Psoas muscle (tissue), 8 donors: ENCODE measurements around the gene SUSD3. TPM values are rescaled to one million over a fixed set of nuclear protein-coding genes. Genes with fewer than 3 reads are reported as not detected.

Experiments used
- ATAC-seq, 4 donors: fragments of 200-7000 bp; cut with Tn5 transposase; one replicate each; pipeline ENCODE4 v1.9.1; 2020; ENCODE audit warnings: moderate library complexity in 3 of 4, mild to moderate bottlenecking in 2 of 4
- DNase-seq, 2 donors: peaks; one replicate each; pipeline ENCODE4 v3.0.0-alpha.2; 2020
- H3K27ac ChIP-seq: fragments of 200-600 bp; one replicate; pipeline ENCODE4 v1.8.0; 2022
- H3K27me3 ChIP-seq, 3 donors: fragments of 200-600 bp in 1 of 3; one replicate each; pipeline versions ENCODE4 v1.6.1 to v1.8.0; 2013 to 2022; ENCODE audit warnings: low read length in 2 of 3, mild to moderate bottlenecking in 2 of 3, moderate library complexity in 1 of 3; ENCODE audit not compliant: insufficient read depth in 3 of 3
- H3K36me3 ChIP-seq, 2 donors: fragments of 200-600 bp in 1 of 2; one replicate each; pipeline versions ENCODE4 v1.6.1 to v1.8.0; 2013 to 2022; ENCODE audit warnings: low read depth in 1 of 2, mild to moderate bottlenecking in 1 of 2, moderate library complexity in 1 of 2; ENCODE audit not compliant: insufficient read depth in 1 of 2
- H3K4me1 ChIP-seq: fragments of 200-600 bp; one replicate; pipeline ENCODE4 v1.8.0; 2022
- H3K4me3 ChIP-seq: fragments of 200-600 bp; one replicate; pipeline ENCODE4 v1.8.0; 2022; ENCODE audit warnings: mild to moderate bottlenecking
- H3K9me3 ChIP-seq: fragments of 200-600 bp; one replicate; pipeline ENCODE4 v1.8.0; 2022
- WGBS, 3 donors: extraction: QIAGEN DNeasy Blood & Tissue Kit; methylation state at CpG; one replicate each; pipeline versions ENCODE4 v1.1.6 to v1.1.7; 2013; 5-methylcytosine and 5-hydroxymethylcytosine counted together
- intact Hi-C, 2 donors: fragments of 100-400 bp; cut with DNase I; formaldehyde crosslinking; loops; one replicate each; pipeline versions ENCODE4 v1.11.0 to v1.14.2; 2022
- polyA plus RNA-seq, 3 donors: library from polyadenylated mRNA; stranded (reverse); fragments of 200-250 nt; gene quantifications; one replicate each; pipeline ENCODE4 v1.2.3, GENCODE V29; 2013
- total RNA-seq, 4 donors: library from RNA; stranded (reverse); fragmentation: NEBNext Ultra II Directional in 2 of 4; extraction: Animal tissue kit (Norgen Biotek cat#: 25700) in 2 of 4; gene quantifications; one replicate each; pipeline versions ENCODE4 v1.2.1 to v1.2.4, GENCODE V29; 2021 to 2023
- TF ChIP-seq, protein P1 (sequence below): fragments of 200-600 bp; IDR thresholded peaks from one replicate; pipeline ENCODE4 v1.8.0; 2022; ENCODE audit warnings: antibody characterized with exemption
- donor health status: healthy with polysubstance abuse.
- donor health status: DM: no; HTN: no; CAD: no; lungs with moderate emphysema.
- donor health status: Bipolar disorder and iron deficiency.
- donor health status: healthy.
- donor health status: DM: yes; HTN: yes; CAD: no.
- donor health status: DM: no; HTN: no; CAD: no.
- donor health status: DM: no; HTN: no; CAD: no.
- donor health status: DM: yes; HTN: yes; CAD: no.

Gene SUSD3
- total and polyA plus RNA-seq, 7 donors: 0.13 to 0.65 (median 0.34) TPM; not detected in 2

DNA sequence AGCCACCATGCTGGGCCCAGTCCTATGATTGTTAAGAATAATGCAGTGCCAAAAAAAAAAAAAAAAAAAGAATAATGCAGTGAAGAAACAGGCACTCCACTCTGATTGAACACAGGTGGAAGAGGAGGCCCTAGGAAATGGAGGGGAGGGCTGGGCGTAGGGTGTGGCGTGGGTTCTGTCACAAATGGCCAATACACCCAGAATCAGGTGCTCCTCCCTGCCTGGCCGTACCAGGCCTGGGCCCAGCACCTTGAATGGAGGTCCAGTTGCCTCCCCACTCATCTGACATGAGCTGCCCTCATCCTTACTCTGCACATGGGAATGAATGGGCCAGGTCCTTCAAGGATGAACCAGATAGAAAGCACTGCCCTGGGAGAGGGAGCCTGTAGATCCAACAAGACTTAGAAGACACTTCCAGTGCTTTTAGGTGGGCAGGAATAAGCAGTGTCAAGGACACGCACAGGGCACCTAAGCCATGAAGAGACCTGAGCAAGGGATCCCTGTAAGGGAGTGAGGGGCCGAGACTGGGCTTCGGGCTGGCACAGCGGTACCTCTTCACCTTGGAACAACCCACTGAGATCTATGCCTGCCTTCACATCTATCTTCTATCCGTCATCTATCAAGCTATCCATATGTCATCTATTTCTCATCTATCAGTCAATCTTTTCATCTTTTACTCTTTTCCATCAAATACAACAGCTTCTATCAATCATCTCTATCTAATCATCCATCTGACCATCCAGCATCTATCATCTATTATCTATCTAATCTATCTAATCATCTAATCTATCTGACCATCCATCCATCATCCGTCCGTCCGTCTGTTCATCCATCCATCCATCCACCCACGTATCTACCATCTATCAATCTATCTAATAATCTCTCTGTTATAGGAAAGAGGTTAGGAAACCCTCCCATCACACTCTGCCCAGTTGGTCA, 59.7 kb downstream of the SUSD3 start:
- intact Hi-C loops: no loop called here
- Histone ChIP-seq H3K4me1 (peaks cover 13% of the 10 kb centered on the region), H3K4me3 (no peak overlapping the region), H3K27me3 (no peaks in the 10 kb centered on the region), H3K27ac (no peak overlapping the region), H3K9me3 (no peaks in the 10 kb centered on the region), H3K36me3 (peaks cover 2 to 30% of the 10 kb centered on the region in 2 donors)
- TF ChIP-seq, protein P1, sequence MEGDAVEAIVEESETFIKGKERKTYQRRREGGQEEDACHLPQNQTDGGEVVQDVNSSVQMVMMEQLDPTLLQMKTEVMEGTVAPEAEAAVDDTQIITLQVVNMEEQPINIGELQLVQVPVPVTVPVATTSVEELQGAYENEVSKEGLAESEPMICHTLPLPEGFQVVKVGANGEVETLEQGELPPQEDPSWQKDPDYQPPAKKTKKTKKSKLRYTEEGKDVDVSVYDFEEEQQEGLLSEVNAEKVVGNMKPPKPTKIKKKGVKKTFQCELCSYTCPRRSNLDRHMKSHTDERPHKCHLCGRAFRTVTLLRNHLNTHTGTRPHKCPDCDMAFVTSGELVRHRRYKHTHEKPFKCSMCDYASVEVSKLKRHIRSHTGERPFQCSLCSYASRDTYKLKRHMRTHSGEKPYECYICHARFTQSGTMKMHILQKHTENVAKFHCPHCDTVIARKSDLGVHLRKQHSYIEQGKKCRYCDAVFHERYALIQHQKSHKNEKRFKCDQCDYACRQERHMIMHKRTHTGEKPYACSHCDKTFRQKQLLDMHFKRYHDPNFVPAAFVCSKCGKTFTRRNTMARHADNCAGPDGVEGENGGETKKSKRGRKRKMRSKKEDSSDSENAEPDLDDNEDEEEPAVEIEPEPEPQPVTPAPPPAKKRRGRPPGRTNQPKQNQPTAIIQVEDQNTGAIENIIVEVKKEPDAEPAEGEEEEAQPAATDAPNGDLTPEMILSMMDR: no peak
- 93 to 94% (median 94%) methylated on average over 12 of the region's 12 CpGs for WGBS, 3 donors
- ATAC-seq: no peak
- peak; percentile 4 to 45 for DNase-seq

DNA sequence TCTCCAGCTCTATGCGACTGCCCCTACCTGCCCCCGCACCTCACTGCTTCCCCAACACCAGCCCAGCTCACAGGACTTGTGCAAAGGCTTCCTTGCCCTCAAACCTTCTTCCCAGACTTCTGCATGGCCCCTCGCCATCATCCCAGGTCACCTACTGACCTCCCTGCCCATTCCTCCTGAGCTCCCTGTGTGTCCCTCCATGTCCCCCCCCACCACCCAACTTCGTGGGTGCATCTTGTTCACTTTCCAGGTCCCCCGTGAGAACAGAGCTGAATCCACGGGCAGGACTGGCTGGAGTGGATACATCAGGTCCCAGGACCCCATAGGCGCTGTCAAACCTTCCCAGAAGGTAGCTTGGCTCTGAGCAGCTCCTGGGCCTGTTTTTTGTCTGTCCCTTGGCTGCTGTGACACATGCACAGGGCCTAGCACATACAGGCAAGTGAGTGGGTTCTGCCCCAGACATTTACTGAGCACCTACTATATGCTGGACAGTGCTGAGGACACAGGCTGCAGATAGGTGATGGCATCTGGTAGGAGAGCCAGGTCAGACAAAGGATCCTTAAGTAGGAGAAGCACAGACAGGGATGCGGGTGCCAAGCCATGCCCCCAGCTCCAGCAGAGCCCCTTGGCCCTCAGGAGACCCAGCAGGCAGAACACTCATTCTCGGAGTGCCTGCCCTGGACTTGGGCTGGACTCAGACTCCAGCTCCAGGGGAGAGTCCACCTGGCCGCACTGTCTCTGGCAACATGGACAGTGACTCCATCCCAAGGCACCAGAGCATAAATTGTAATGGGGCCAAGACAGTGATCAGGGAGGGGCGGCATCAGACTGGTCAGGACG, 60.6 kb downstream of the SUSD3 start:
- H3K4me3 ChIP-seq: no peak overlapping the region
- peaks cover 17% of the 10 kb centered on the region for H3K4me1 ChIP-seq
- intact Hi-C loops: no loop called here
- no peaks in the 10 kb centered on the region for H3K27me3 ChIP-seq
- DNase-seq: peak; percentile 8 to 51
- peaks cover 0 to 32% of the 10 kb centered on the region in 2 donors for H3K36me3 ChIP-seq
- no peaks in the 10 kb centered on the region for H3K9me3 ChIP-seq
- peak in 2 of 4 donors; percentile 1 to 14 for ATAC-seq
- WGBS, 3 donors: 76 to 87% (median 79%) methylated on average over 12 of the region's 12 CpGs
- TF ChIP-seq, protein P1: no peak
- H3K27ac ChIP-seq: peak overlapping the region; percentile 68

DNA sequence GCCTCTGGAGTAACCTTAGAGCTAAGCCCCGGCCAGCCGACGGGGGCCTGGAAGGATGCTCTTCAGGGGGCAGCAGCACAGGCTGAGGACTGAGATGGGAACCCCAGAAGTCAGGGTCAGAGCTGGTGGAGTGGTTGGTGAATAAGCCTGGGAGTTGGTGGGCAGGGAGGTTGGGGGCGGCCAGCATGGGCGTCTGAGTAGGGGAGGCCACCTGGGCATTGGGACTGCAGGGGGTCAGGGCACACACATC, 61.1 kb downstream of the SUSD3 start:
- peaks cover 0 to 36% of the 10 kb centered on the region in 2 donors for H3K36me3 ChIP-seq
- ATAC-seq (peak in 1 of 4 donors; percentile 8), DNase-seq (no peak)
- no peak overlapping the region for H3K4me3 ChIP-seq
- intact Hi-C loops: no loop called here
- H3K27me3 ChIP-seq: no peaks in the 10 kb centered on the region
- peaks cover 17% of the 10 kb centered on the region for H3K4me1 ChIP-seq
- peak overlapping the region; percentile 68 for H3K27ac ChIP-seq
- TF ChIP-seq, protein P1: no peak
- no peaks in the 10 kb centered on the region for H3K9me3 ChIP-seq
- 36 to 51% (median 39%) methylated on average over 3 to 5 of the region's 5 CpGs for WGBS, 3 donors

DNA sequence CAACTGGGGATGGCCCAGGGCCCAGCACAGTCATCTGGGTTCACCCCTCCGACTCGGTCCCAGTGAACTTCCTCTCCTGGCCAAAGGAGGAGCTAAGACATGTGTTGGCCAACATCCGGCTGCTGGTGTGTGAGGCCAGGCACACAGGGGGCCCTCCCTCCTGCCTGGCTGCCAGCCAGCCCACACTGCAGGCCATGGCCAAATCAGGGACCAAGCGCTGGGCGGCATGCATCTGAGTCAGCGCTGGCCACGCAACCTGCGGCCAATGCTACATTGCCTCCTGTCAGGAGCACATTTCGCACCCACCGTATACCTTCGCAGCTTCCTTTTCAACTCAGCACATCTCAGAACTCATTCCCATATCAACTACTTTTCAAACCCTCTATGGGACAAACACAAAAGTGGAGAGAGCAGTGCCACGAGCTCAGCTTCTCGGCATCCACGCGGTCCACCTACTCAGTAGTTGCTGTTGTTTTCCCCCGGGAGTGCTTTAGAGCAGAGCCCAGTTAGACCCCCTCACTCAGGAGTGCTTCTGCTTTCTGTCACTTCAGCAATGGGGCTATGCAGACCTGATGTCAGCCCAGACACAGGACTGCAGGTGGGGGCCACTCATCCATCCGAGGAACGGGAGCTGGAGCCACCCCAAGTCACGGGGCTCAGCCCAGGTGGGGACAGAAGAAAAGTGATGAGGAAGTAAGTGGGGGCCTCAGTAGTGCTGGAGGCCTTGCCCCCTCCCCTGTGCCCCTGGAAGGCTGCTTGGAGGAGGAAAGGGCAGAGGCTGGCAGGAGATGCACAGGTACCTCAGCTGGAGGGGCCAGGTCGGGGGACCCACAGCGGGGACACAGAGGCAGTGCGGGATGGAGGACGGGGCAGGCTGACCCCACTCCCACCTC, 61.7 kb downstream of the SUSD3 start:
- no peaks in the 10 kb centered on the region for H3K9me3 ChIP-seq
- H3K36me3 ChIP-seq: peaks cover 0 to 42% of the 10 kb centered on the region in 2 donors
- H3K4me1 ChIP-seq: peaks cover 17% of the 10 kb centered on the region
- H3K27ac ChIP-seq: peak overlapping the region; percentile 68
- ATAC-seq (peak; percentile 89 to 92 (median 90)), DNase-seq (peak; percentile 96 to 98)
- WGBS, 3 donors: 34 to 44% (median 36%) methylated on average over 22 to 23 of the region's 23 CpGs
- no peak overlapping the region for H3K4me3 ChIP-seq
- intact Hi-C loops: no loop called here
- TF ChIP-seq, protein P1: peak; percentile 46
- no peaks in the 10 kb centered on the region for H3K27me3 ChIP-seq
